ENCODE measurements around the gene CLIC4.

DNA sequence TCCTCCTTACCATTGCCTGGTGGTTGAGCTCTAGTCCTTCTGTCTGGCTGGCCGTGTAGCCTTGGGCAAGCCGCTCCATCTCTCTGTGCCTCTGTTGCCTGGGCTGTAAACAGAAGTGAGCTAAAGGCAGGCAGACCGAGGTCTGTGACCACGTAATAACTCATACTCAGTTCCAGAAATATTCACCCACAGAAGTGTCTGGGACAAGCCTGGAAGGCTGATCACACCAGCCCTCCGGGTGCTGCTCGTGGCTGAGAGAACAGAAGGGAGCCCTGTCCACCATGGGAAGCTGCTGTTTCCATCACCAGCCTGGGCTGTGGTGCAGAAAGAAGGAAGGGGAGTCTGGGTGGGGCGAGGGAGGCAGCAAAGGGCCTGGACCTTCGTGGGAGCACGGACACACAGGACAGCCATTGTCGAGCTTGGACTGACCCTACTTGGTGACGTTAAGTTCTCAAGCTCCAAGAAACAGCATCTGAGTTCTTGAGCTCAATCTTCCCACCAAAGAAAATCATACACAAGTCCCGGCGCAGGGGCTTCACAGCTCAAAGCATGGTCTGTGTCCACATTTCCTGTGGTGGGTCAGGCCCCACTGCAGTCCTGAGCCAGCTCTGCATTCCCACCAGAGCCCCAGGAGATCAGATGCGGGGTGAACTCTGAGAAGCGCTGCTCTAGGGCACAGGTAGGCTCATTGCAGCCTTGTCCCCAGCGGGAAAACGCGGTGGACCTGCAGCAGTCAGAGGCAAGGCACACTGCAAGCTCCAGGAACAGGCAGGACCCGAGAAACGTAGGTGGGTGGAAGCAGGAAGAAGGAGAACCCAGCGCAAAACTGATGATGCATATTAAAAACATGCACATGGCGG, 123.0 kb downstream of the CLIC4 start:
- no peak for TF ChIP-seq POLR2A (IDR thresholded peaks at IDR 0.05)
- TF ChIP-seq, protein P1, sequence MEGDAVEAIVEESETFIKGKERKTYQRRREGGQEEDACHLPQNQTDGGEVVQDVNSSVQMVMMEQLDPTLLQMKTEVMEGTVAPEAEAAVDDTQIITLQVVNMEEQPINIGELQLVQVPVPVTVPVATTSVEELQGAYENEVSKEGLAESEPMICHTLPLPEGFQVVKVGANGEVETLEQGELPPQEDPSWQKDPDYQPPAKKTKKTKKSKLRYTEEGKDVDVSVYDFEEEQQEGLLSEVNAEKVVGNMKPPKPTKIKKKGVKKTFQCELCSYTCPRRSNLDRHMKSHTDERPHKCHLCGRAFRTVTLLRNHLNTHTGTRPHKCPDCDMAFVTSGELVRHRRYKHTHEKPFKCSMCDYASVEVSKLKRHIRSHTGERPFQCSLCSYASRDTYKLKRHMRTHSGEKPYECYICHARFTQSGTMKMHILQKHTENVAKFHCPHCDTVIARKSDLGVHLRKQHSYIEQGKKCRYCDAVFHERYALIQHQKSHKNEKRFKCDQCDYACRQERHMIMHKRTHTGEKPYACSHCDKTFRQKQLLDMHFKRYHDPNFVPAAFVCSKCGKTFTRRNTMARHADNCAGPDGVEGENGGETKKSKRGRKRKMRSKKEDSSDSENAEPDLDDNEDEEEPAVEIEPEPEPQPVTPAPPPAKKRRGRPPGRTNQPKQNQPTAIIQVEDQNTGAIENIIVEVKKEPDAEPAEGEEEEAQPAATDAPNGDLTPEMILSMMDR (IDR thresholded peaks at IDR 0.05), result no peak
